ENCODE results near the gene AOPEP.

GRCh38 chr9:94906181-94906580 lies 179.7 kb downstream of the AOPEP start:
- no peak for TF ChIP-seq CTCF (IDR thresholded peaks at IDR 0.05; ENCODE audit: low read length)
- TF ChIP-seq EZH2 (IDR thresholded peaks at IDR 0.05; ENCODE audit: borderline replicate concordance, low read length), result no peak

Data from OCI-LY1 (cell line).